ENCODE results near the gene PDE4D.

Gene PDE4D

DNA sequence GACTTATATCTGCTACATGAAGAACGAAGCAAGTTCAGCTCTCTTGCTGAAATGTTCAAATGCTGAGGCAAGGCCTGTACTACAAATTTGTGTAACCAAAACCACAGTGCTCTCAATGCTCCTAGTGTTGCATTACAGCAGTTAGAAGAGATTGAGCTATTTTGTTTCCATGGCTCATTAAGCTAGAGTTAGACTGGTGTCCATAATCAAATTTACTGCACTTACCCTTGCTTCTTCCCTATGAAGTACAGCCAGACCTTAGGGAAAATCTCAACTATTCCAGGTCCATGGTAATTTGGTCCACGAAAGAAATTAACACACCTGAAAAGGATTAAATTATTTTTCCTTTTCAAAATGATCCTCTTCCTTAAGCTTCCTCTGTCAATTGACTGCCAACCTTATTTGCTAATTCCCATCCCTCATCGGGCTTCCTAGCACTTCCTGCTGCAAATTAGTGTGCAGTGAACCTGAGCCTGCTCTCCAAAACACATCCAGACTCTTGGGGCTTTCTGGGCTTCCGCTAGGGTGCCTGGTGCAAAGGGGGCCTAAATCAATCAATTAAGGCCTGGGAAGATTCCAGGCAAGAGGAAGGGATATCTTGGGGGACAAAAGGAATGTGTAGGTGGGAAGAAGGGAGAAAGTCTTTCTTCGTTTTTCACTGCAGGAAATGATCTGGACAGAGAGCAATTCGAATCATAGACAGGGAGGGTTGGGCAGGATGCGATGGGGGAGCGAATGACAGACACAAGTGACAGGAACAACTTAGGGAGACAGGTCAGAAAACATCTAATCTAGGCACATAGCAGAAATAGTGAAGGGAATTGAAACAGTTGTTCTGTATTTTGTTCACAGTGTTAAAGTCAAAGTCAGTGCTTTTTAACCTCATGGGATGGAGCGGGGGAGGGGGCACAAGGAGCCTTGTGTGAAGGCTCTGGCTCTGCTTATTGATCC, 768.2 kb downstream of the PDE4D start:
- DNase-seq, result no peak

DNA sequence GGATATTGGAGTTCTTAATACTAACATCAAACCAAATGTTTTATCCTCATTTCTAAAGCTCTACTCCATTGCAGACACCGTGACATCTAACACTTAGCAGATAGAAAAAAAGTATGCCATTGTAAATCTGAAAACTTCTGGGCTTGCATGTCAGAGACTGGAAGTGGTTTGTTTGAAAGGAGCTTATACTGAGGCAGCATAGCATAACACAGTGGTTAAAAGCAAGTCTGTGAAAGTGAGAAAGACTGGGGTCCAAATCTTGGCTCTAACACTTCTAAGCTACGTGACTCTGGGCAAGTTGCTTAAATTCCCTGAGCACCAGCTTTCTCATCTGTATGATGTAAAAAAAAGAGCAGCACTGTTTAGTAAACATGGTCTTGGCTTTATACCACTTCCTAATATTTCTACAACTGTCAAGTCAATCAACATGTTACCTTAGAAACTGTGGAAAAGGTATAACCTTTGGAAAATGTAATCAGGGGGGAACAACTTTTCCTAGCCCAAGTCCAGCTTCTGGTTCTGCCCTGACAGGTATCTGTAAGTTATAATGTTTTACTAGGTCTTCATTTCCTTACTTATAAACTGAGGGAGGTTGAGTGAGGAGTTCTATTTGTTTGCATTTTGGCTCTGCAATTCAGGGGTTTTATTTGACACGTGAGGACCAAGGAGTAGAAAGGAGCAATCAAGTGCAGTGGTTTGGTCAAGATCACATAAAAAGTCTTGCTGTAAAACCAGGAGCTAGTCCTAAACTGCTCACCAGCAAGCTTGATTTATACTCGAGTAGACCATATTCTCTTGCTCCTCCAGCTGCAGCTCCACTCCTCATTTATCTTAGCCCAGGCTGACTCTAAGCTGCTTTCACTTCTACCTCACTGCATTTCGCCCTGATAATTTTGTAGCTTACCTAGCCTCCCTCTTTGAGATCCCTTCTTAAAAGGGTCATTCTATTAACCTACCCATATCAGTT, 769.6 kb downstream of the PDE4D start:
- no peak for DNase-seq

GRCh38 chr5:59119480-59119879, 774.0 kb downstream of the PDE4D start:
- no peak for DNase-seq

DNA sequence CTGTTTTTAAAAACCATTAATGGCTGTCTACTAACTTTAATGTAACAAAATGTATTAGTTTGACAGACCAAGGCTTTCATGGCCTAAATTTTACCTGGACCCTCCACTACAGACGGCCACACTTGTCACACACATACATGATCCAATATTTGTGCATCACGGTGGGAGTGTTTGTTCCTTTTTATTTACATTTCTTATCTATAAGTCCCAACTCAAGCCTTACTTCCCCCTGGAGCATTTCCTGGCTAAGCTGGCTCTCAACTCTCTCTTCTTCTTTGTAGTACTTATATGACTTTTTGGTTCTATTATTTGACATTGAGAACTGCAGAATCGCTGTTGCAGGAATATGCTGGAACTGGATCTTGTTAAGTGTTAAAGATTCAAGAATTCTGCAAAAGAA, 776.2 kb downstream of the PDE4D start:
- DNase-seq, result no peak

- DNase-seq, result no peak
Observed at GRCh38 chr5:59116231-59116865, 777.2 kb downstream of the PDE4D start.

GRCh38 chr5:59115345-59115744, 778.2 kb downstream of the PDE4D start:
- no peak for DNase-seq

- DNase-seq, result no peak
Observed at GRCh38 chr5:59109383-59109782, 784.1 kb downstream of the PDE4D start.

DNA sequence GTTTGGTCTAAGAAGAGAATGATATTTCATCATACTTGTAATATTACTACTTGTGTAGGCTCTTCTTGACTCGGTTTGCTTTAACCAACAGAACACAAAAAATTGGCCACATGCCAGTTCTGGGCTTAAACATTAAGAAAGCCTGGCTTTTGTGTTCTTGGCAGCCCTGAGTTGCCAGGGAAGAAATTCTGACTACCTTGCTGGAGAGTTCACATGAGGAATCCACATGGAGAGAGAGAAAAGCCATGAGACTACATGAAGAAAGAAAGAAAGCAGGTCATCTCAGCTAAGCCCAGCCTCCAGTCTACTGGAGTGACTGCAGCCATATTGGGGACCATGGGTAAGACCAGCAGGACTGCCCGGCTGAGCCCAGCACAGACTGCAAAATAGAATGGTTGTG, 785.8 kb downstream of the PDE4D start:
- DNase-seq, result no peak

DNA sequence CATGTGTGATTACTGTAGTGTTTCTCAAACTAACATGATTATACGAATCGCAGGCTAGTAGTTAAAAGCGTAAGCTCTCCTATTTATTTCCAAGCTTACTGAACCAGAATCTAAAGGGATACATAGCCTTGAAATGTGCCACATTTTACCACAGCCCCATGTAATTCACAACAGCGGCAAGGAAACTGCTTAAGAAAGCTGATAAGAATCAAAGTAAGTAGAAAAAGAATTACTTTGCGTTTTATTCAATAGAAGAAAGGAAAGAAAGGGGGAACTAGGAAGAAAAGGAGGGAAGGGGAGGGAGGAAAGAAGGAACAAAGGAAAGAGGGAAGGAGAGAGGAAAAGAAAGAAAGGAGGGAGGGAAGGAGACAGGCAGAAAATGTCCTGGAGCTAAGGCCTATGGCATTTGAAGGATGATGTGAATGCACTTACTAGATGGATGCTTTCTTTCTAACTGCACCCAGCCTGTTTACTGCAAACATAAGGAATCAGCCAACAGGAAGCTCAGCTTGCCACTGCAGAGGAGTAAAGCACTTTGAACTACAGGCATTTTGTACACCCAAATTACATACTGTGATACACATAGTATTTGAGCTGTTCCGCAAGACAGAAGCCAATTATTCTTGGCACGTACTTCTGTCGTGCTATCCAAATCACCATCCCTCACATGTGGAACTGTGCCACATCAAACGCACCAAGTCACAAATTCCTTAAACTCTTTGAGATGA, 789.0 kb downstream of the PDE4D start:
- DNase-seq, result no peak

GRCh38 chr5:59103303-59103702, 790.2 kb downstream of the PDE4D start:
- DNase-seq, result no peak

- no peak for DNase-seq
Observed at GRCh38 chr5:59102437-59102836, 791.1 kb downstream of the PDE4D start.

DNA sequence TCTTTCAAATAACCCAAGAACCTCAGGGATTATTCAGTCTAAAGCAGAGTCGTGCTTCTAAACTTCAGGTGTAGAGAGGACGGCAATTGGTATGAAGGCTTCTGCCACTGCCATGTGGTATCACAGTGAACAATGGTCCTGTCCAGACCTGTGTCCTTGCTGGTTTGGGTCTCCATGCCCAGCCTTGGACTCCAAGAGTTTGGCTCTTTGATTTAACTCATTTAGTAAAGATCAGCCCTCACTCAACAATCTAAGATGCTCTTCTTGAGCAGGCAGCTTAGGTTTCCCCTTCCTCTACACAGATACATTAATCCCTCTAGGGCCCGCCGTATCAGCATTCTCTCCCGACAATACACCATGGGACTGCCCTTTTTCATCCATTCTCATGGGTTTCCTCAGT, 792.7 kb downstream of the PDE4D start:
- no peak for DNase-seq

- no peak for DNase-seq
Observed at GRCh38 chr5:59099995-59100345, 793.6 kb downstream of the PDE4D start.

GRCh38 chr5:59099270-59099994, 794.1 kb downstream of the PDE4D start:
- peak; percentile 38 for DNase-seq

DNA sequence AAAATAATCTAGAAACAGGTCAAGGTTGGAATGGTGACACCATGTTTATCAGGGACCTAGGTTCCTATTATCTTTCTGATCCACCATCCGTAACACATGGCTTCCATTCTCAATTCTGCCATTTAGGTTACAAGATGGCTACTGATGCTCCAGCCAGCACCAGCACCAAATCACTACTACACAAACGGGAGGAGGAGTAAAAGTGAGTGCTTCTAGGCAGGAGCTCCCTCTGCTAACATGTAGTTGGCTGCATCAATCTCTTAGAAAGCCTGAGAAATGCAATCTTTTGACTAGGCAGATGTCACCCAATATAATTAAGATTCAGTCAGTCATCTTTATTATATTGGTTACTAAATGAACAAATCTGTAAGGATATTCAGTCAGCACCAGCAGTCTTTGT, 794.8 kb downstream of the PDE4D start:
- no peak for DNase-seq

- no peak for DNase-seq
Observed at GRCh38 chr5:59097712-59098111, 795.8 kb downstream of the PDE4D start.

DNA sequence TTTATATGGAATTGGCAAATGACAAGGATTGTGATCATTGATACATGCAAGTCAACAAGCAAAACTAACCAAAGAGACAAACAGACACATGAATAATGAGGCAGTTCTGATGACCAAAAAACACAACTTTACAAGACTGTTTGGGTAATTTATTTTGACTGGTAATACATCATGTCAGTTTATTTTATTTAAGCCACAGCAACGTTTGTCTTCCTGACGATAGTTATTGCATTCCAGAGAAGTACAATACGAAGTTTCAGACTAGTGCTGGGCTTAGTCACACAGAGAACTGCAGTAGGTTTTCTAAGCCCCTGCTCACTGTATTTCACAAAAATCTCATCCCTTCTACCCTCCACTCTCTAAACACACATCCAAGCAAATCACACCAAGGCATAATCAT, 796.4 kb downstream of the PDE4D start:
- DNase-seq, result no peak

GRCh38 chr5:59095480-59095879, 798.0 kb downstream of the PDE4D start:
- DNase-seq, result no peak

DNA sequence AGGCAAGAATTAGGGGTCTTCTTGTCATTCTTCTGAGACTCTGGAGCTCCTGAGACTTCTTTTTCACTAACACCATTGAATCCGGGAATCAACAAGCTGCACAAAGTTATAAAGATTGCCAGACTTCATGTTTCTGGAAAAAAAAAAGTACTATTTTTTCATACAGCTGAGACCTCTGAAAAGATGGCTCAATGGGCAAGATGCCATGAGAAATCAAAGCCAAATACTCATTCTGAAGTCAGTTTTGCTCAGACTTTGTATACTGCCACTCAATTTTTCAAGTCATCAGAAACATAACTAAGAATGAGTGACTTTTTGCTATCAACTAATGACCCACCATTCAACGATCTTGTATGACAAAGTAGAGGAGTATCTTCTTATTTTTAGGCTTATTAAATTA, 798.7 kb downstream of the PDE4D start:
- DNase-seq, result no peak

GRCh38 chr5:59093329-59093728, 800.2 kb downstream of the PDE4D start:
- no peak for DNase-seq

DNA sequence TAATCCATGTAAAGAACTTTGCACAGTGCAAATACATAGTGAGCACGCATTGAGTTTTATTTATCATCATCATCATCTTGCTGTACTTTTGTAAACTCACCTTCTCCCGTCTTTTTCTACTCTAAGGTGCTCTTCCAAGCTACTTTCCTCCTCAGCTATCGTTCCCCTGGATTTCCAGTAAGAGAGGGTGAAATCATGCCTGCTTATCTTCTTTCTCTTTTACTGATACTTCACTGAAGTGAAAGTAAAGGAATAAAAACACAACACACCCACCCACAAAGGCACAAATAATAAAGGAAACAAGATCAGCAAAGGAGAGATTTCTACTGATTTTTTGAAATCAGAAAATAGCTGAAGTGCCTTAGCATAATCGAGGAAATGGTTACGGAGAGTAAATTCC, 800.8 kb downstream of the PDE4D start:
- DNase-seq, result no peak

DNA sequence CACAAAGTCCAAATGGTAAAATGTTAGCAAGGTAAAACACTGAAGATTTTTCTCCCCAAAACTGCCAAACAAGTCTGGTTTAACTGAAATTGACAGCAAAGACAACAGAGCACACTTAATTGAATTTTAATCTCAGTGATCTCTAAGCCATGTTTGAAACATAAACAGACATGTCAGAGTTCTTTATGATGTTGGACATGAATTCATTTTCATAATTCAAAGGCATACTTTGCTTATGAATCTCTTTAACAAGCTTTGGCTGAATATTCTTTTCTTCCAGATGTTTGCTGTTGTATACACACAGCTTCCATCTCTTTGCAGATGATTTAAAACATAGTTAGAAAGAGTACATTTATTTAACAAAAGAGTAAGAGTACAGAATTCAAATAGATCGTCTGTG, 801.6 kb downstream of the PDE4D start:
- DNase-seq, result no peak

Data from activated gamma-delta T cell treated with Interleukin-2 at 50 U/mL for 16 hours (primary cell).